Hematopoietic multipotent progenitor cell treated with erythropoietin and hydrocortisone succinate and interleukin-3 and kit ligand, for 8 days (in vitro differentiated cells): ENCODE measurements around the gene POMT1.
"Not testable (repeated sequence)": the region's sequence is repeated elsewhere in the genome, so short reads cannot be mapped to it uniquely, and the experiment has no call there.

Source experiments
- DNase-seq: peaks from one replicate; pipeline ENCODE4 v3.0.0-alpha.2; 2015

The POMT1 gene

GRCh38 chr9:131525643-131526565, 23.2 kb downstream of the POMT1 start:
- DNase-seq = no peak

- DNase-seq = no peak
These were observed 25.5 kb downstream of the POMT1 start for GRCh38 chr9:131528186-131528585.

DNA sequence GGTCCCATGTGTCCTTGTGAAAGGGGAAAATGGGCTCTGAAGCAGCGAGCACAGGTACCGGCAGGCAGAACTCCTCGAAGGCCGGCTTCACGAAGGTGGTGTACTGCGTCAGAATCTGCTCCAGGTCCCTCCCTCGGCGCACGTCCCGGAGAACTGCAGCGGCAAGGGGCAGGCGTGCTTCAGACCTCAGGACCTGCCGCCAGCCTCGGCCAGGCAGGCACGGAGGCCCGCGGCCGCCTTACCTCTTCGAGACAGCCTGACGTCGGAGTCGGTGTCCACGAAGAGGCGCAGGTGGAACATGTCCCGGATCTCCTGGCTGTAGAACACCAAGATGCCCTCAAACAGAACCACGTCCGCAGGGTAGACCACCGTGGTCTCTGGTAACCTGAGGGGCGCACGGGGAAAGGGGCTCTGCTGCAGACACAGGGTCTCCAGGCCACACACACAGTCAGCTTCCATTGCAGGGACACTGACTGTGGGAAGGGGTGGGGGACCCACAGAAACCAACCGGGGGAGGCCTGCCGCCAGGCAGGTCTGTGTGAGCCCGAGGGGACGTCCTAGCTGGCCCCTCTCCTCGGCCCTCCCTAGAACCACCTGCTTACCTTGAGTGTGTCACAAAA, 26.3 kb downstream of the POMT1 start:
- DNase-seq = no peak

DNA sequence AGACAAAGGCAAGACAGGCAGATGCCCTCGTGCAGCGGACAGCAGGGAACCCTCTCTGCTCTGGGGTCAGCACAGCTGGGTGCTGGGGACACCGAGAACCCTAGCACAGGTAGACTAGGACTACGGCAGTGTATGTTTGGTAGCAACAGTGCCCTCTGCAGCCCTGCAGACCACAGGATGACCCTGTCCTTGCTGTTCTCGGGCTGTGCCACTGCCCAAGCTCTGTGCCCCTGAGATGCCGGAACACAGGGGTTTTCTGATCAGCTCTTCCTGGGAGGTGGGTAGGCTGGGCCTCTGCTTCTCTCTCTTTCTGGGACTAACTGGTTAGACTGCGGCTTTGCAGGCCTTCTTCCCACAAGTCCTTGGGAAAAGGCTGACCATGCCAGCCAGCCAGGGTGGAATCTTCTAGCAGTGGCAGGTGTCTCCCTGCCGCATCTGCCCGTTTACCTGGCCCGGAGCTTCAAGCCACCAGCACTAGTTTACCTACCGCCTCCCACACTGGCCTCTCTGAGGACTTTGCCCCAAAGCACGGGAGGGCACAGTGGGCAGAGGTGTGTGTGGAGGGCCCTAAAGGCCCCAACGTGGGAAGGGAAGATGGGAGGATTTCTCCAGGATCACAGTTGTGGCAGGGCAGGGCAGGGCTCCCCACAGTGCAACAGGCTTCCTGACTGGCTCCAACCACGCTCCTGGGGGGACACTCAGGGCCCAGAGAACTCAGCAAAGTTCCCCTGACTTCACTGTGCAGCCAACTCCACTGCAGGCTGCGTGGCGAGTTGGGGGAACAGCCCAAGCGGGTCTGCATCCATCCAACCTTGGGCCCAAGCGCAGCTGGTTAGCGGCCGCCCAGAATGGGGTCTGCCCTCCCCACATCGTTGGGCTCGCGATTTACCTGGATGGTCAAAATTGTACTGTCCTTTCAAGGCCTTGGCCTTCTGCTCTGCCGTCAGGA, 27.2 kb downstream of the POMT1 start:
- DNase-seq = no peak

GRCh38 chr9:131530546-131530919, 27.8 kb downstream of the POMT1 start:
- peak; percentile 12 for DNase-seq

DNA sequence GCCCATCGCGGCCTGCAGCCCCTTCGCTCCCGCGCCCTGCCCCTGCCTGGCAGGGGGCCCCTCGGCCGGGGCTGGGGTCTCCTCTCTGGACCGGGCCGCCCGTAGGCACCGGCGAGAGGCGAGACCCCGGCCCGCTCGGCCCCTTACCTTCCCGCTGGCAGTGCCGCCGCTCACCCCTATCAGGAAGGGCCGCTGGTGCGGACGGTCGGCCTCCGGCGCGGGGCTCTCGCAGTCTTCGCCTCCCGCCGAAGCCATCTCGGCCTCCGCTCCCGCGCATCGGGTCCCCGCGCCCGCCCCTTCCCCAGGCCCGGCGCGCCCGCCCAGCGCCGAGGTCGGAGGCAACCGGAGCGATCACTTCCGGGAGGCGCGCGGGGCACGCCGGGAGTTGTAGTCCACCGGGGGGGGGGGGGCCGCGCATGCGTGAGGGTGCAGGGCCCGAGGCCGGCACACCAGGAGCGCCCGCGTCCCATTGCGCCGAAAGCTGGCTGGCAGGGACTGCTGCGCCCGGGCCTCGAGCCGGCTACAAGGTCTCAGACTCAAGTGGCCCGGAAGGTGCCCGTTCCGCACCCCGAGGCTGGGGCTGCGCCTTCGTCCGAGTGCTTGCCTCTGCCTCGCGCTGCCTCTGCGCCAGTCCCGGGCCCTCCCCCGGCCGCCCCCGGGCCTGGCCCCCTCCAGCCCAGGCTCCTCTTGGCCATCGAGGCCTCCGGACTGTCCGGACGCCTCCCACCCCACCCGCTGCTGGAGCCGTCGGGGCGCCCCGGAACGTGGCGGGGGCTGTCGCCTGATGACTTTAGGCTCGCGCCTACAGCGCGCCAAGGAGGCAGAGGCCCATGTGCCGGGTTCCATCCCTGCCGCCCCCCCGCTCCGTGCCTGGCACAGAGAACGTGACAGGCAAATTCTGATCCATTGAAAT, 28.5 kb downstream of the POMT1 start, which contains the start of gene UCK1:
Gene UCK1 (minus strand): TSS at position 344 of the 913 bp plus-strand sequence. CDS start 89 bp downstream, at position 255.
- peak; percentile 82 for DNase-seq

GRCh38 chr9:131534721-131535237, 32.1 kb downstream of the POMT1 start:
- peak; percentile 95 for DNase-seq

DNA sequence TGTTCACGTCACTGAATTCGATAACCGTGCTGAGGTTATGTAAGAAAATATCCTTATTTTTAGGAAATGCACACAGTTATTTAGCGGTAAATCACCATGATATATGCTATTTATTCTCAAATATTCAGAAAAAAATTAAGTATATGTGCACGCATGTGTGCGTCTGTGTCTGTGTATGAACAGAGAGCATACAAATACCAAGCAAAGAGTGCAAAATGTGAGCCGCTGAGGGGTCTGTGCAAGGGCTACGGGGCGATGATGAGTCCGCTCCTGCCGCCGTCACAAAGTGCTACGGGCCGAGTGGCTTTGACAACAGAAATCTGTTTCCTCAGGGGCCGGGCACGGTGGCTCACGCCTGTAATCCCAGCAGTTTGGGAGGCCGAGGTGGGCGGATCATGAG, 35.2 kb downstream of the POMT1 start:
- no peak for DNase-seq

DNA sequence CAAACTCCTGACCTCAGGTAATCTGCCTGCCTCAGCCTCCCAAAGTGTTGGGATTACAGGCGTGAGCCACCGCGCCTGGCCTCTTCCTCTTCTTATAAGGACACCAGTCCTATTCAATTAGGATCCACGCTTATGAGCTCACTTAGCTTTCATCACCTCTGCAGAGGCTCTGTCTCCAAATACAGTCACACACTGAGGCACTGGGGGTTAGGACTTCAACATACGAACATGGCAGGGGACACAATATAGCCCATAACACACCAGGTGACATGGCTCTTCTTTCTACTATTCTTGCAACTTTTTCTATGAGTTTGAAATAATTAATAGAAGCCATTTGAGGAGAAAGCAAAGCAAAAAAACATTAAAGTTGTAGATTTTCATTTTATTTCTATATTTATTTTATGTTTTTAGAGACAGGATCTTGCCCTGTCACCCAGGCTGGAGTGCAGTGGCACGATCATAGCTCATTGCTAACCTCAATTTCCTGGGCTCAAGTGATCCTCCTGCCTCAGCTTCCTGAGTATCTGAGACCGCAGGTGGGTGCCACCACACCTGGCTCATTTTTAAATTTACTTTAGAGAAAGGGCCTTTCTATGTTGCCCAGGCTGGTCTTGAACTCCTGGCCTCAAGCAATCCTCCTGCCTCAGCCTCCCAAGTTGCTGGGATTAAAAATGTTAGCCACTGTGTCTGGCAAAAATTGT, 36.7 kb downstream of the POMT1 start:
- DNase-seq = no peak

DNA sequence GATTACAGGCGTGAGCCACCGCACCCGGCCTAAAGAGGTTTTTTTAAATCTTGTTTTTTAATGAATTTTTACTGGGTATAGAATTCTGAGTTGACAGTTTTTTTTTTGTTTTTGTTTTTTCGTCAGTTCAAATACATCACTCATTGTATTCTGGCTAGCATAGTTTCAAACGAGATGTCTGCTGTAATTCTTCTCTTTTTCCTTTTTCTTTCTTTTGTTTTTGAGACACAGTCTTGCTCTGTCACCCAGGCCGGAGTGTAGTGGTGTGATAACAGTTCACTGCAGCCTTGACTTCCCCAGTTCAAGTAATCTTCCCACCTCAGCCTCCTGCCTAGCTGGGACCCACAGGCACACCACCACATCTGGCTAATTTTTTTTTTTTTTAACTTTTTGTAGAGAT, 40.4 kb downstream of the POMT1 start:
- DNase-seq = no peak

DNA sequence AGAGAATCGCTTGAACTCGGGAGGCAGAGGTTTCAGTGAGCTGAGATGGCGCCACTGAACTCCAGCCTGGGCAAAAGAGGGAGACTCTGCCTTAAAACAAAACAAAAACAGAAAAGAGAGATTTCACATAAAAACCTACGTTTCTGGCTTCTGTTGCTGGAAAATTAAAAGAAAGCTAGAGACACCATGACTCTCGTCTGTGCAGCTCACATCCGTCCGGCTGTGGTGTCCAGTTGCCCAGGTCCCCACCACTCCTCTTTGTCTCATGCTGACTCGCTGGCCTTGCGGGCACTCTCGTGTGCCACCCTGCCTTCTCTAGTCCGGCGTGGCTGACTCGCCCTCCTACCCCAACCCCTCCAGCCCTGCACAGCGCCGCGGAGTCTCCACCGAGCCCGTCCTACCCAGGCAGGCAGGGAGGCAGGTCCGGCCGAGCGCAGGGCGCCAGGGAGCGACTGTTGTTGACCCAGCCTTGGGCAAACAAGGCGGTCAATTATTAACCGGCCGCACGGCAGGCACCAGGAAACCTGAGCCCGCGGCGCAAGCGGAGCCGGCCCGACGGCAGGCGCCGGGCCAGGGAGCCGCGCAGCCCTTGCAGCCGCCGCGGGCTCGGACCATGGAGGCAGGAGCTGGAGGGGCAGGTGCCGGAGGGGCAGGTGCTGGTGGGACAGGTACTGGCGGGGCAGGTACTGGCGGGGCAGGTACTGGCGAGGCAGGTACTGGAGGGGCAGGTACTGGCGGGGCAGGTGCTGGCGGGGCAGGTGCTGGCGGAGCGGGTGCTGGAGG, 42.5 kb downstream of the POMT1 start, which contains the start of gene PRRT1B:
Gene PRRT1B (plus strand): TSS at position 521 of the 783 bp plus-strand sequence. CDS start 93 bp downstream, at position 614.
- DNase-seq = no peak

- no peak for DNase-seq
These were observed 43.1 kb downstream of the POMT1 start for GRCh38 chr9:131545786-131546335.

- DNase-seq = no peak
These were observed 43.8 kb downstream of the POMT1 start for GRCh38 chr9:131546336-131547084.

DNA sequence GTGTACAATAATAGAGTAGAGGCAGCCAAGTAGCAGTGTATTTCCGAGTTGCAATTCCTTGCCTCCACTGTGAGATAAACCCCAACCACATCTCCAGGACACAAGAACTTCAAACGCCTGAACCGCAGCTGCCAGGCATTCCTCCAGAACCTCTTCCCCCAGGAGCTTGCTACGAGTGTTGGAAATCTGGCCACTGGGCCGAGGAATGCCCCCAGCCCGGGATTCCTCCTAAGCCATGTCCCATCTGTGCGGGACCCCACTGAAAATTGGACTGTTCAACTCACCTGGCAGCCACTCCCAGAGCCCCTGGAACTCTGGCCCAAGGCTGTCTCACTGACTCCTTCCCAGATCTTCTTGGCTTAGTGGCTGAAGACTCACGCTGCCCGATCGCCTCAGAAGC, 46.5 kb downstream of the POMT1 start:
- not testable (repeated sequence) for DNase-seq

DNA sequence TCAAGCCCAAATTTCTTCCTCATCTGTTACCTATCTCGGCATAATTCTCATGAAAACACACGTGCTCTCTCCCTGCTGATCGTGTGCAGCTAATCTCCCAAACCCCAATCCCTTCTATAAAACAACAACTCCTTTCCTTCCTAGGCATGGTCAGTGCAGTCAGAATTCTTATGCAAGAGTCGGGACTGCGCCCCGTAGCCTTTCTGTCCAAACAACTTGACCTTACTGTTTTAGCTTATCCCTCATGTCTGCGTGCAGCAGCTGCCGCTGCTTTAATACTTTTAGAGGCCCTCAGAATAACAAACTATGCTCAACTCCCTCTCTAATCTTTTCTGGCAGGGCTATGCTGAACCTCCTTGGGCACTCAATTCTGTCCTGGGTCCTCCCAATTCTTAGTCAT, 47.7 kb downstream of the POMT1 start:
- DNase-seq = not testable (repeated sequence)

DNA sequence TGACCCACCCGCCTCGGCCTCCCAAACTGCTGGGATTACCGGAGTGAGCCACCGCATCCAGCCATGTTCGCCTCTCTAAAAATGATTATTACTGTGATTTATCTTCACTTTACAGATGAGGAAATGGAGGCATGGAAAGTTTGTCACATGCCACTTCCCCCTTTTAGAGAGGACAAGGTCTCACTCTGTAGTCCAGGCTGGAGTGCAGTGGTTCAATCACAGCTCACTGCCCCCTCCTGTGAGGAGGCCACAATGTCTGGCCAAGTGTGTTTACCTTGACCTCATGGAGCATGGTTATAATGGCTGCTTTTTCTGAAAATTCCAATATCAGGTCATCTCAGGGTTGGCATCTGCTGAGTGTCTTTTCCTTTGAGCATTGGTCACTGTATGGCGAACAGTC, 49.3 kb downstream of the POMT1 start:
- DNase-seq = no peak

- DNase-seq = peak; percentile 26
These were observed 51.5 kb downstream of the POMT1 start for GRCh38 chr9:131554087-131554842.

DNA sequence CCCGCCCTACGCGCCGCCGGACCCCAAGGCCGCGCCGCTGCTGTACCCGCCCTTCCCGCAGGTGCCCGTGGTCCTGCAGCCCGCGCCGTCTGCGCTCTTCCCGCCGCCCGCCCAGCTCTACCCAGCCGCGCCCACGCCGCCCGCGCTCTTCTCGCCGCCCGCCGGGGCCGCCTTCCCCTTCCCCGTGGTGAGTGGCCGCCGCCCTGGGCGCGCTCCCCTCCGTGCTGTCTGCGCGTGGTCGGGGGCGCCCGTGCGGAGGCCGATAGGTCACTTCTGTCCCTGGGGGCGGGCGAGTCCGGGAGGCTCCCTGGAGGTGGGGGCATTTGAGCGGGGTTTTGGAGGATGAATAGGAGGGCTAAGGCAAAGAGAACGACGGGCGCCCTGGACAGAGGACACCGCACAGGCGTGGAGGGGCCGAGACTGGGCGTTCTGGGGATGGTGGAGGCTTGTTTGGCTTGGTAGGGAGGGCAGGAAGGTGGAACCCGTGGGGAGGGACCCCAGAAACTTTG, 52.2 kb downstream of the POMT1 start:
- DNase-seq = no peak
